HG03025 (cell line): Measurements from ENCODE around the gene TMEM183A.

Experiments used
- ATAC-seq: cut with Tn5 transposase; IDR thresholded peaks from one replicate; pipeline ENCODE4 v1.9.1; 2021; ENCODE audit warnings: mild to moderate bottlenecking, moderate library complexity; ENCODE audit not compliant: unreplicated experiment, low FRiP score

Gene TMEM183A

GRCh38 chr1:203063287-203063686 lies 56.1 kb downstream of the TMEM183A start:
- ATAC-seq: no peak

- no peak for ATAC-seq
These were observed 58.0 kb downstream of the TMEM183A start for GRCh38 chr1:203065191-203065590.

- ATAC-seq: no peak
These were observed 58.8 kb downstream of the TMEM183A start for GRCh38 chr1:203065986-203066385.

- ATAC-seq: no peak
These were observed 59.8 kb downstream of the TMEM183A start for GRCh38 chr1:203066965-203067364.

- no peak for ATAC-seq
These were observed 62.0 kb downstream of the TMEM183A start for GRCh38 chr1:203069030-203069747.

- ATAC-seq: no peak
These were observed 64.9 kb downstream of the TMEM183A start for GRCh38 chr1:203072002-203072602.

GRCh38 chr1:203072911-203073310 lies 65.7 kb downstream of the TMEM183A start:
- no peak for ATAC-seq

GRCh38 chr1:203073469-203073868 lies 66.3 kb downstream of the TMEM183A start:
- ATAC-seq: no peak
